HCT116 (cell line): Measurements from ENCODE around the gene NDE1. TPM values are rescaled to one million over a fixed set of nuclear protein-coding genes. Genes with fewer than 3 reads are reported as not detected.
"Not testable (repeated sequence)": the region's sequence is repeated elsewhere in the genome, so short reads cannot be mapped to it uniquely, and the experiment has no call there.

Experiments used
- ATAC-seq: fragments of 200-7000 bp; cut with Tn5 transposase; 2 replicates; pipeline ENCODE4 v1.9.1; 2020; ENCODE audit warnings: mild to moderate bottlenecking, moderate library complexity
- BruUV-seq: library from RNA; stranded (reverse); fragments of 400-500 nt; replicated peaks from 2 replicates; lab custom pipeline; 2021; lab: Mats Ljungman, UMichigan
- CTCF ChIA-PET: fragments of 300-600 bp; sonication (Branson Sonifier 250); formaldehyde crosslinking; loops from one replicate; lab custom pipeline; 2021; ENCODE audit warnings: antibody characterized with exemption; lab: Charles Lee
- POLR2A ChIA-PET: fragments of 300-600, 350-600 bp; sonication (Branson Sonifier 250); formaldehyde crosslinking; loops from one replicate; lab custom pipeline; 2021; ENCODE audit warnings: antibody characterized with exemption; lab: Charles Lee
- RAD21 ChIA-PET, 2 experiments: fragments of 300-600 bp; sonication (Branson Sonifier 250); formaldehyde crosslinking; loops; one replicate each; lab custom pipeline; 2023; ENCODE audit warnings: low total read pairs in 2 of 2; ENCODE audit not compliant: uncharacterized antibody in 2 of 2, unreplicated experiment in 2 of 2, low non-redundant PET in 1 of 2; lab: Charles Lee
- DNase-seq: peaks from one replicate; pipeline ENCODE4 v3.0.0-alpha.2; 2010; ENCODE audit warnings: low read depth, low spot score
- H2AFZ ChIP-seq: fragments of 200-600 bp; shearing (Covaris generic), sonication (generic); 2 replicates; pipeline ENCODE4 v1.6.1; 2017; ENCODE audit warnings: low read depth, mixed run types, mixed read lengths, antibody characterized with exemption, low read length; ENCODE audit not compliant: poor library complexity, severe bottlenecking
- H3K27ac ChIP-seq: 2 replicates; pipeline ENCODE4 v1.5.1; 2012; ENCODE audit warnings: low read depth, low read length
- H3K27me3 ChIP-seq: fragments of 200-600 bp; sonication (generic); 2 replicates; pipeline ENCODE4 v1.6.1; 2016; ENCODE audit warnings: mixed run types, low read length, mixed read lengths; ENCODE audit not compliant: insufficient read depth
- H3K36me3 ChIP-seq, 2 experiments: fragments of 200-500 bp in 1 of 2; fragments of 200-600 bp in 1 of 2; sonication (Bioruptor generic) in 1 of 2; sonication (generic) in 1 of 2; 2 replicates each; pipeline versions ENCODE4 v1.5.1 to v1.6.1; 2014 to 2016; ENCODE audit warnings: low read length in 2 of 2, inconsistent platforms in 1 of 2, mixed read lengths in 1 of 2, mixed run types in 1 of 2; ENCODE audit not compliant: insufficient read depth in 2 of 2, control insufficient read depth in 1 of 2
- H3K4me1 ChIP-seq, 2 experiments: fragments of 200-600 bp in 1 of 2; sonication (generic) in 1 of 2; 2 replicates each; pipeline versions ENCODE4 v1.5.1 to v1.6.1; 2012 to 2017; ENCODE audit warnings: low read length in 2 of 2, inconsistent platforms in 1 of 2, mild to moderate bottlenecking in 1 of 2, mixed read lengths in 1 of 2, mixed run types in 1 of 2, moderate library complexity in 1 of 2; ENCODE audit not compliant: insufficient read depth in 2 of 2, control insufficient read depth in 1 of 2
- H3K4me2 ChIP-seq: fragments of 200-600 bp; sonication (generic); 2 replicates; pipeline ENCODE4 v1.6.1; 2017; ENCODE audit warnings: mixed run types, low read length, mixed read lengths
- H3K4me3 ChIP-seq, 2 experiments: fragments of 200-600 bp in 1 of 2; sonication (generic) in 1 of 2; replicated peaks in 1 of 2; 2 replicates each; pipeline ENCODE4 v1.5.1; 2011 to 2016; ENCODE audit warnings: low read length in 2 of 2, control low read depth in 1 of 2, low read depth in 1 of 2, mild to moderate bottlenecking in 1 of 2, mixed read lengths in 1 of 2, mixed run types in 1 of 2
- H3K79me2 ChIP-seq: fragments of 200-600 bp; sonication (generic); 2 replicates; pipeline ENCODE4 v1.6.1; 2017; ENCODE audit warnings: mild to moderate bottlenecking, mixed run types, low read length, moderate library complexity, mixed read lengths; ENCODE audit not compliant: insufficient read depth
- H3K9ac ChIP-seq: fragments of 200-600 bp; sonication (generic); 2 replicates; pipeline ENCODE4 v1.6.1; 2016; ENCODE audit warnings: low read length, mixed read lengths
- H3K9me2 ChIP-seq: fragments of 200-600 bp; sonication (generic), shearing (Covaris generic); 2 replicates; pipeline ENCODE4 v1.6.1; 2017; ENCODE audit warnings: mixed run types, mild to moderate bottlenecking, moderate library complexity; ENCODE audit not compliant: insufficient read depth
- H3K9me3 ChIP-seq, 2 experiments: fragments of 200-500 bp in 1 of 2; fragments of 200-600 bp in 1 of 2; sonication (Bioruptor generic) in 1 of 2; sonication (generic) in 1 of 2; 2 replicates each; pipeline ENCODE4 v1.6.1; 2014 to 2017; ENCODE audit warnings: low read length in 2 of 2, mixed read lengths in 2 of 2, inconsistent platforms in 1 of 2, low read depth in 1 of 2, mild to moderate bottlenecking in 1 of 2, mixed run types in 1 of 2, moderate library complexity in 1 of 2; ENCODE audit not compliant: control insufficient read depth in 1 of 2, insufficient read depth in 1 of 2
- H4K20me1 ChIP-seq: fragments of 200-600 bp; sonication (generic), shearing (Covaris generic); 2 replicates; pipeline ENCODE4 v1.6.1; 2017; ENCODE audit warnings: mixed run types, mild to moderate bottlenecking, moderate library complexity; ENCODE audit not compliant: insufficient read depth
- EGR1 ChIP-seq: IDR thresholded peaks from 2 replicates; pipeline ENCODE4 v1.6.1; 2012; ENCODE audit warnings: low read depth
- EZH2phosphoT487 ChIP-seq: fragments of 200-600 bp; IDR thresholded peaks from 2 replicates; pipeline ENCODE4 v1.6.1; 2018; ENCODE audit warnings: antibody characterized with exemption, borderline replicate concordance
- FOSL1 ChIP-seq: IDR thresholded peaks from 2 replicates; pipeline ENCODE4 v1.6.1; 2012; ENCODE audit warnings: low read depth
- POLR2A ChIP-seq: IDR thresholded peaks from 2 replicates; pipeline ENCODE4 v1.7.0; 2011; ENCODE audit warnings: borderline replicate concordance; ENCODE audit not compliant: insufficient read depth, insufficient read length; ENCODE audit errors: extremely low read depth
- POLR2AphosphoS5 ChIP-seq: IDR thresholded peaks from 2 replicates; pipeline ENCODE4 v1.6.1; 2011; ENCODE audit warnings: mild to moderate bottlenecking, low read depth, low read length, moderate library complexity
- SIN3A ChIP-seq: IDR thresholded peaks from 2 replicates; pipeline ENCODE4 v1.6.1; 2012; ENCODE audit warnings: low read depth
- SRF ChIP-seq: IDR thresholded peaks from 2 replicates; pipeline ENCODE4 v1.6.1; 2012; ENCODE audit warnings: low read depth
- intact Hi-C: fragments of 100-400 bp; cut with micrococcal nuclease; formaldehyde crosslinking; loops from 2 replicates; pipeline ENCODE4 v1.10.0; 2022
- total RNA-seq: library from RNA; stranded (reverse); gene quantifications from one replicate; pipeline ENCODE4 v1.2.1, GENCODE V29; 2021; ENCODE audit not compliant: unreplicated experiment
- TF ChIP-seq, protein P1 (sequence below): IDR thresholded peaks from 2 replicates; pipeline ENCODE4 v1.6.1; 2011; ENCODE audit warnings: mild to moderate bottlenecking, low read length, moderate library complexity; ENCODE audit not compliant: insufficient replicate concordance; ENCODE audit errors: extremely low read depth
- TF ChIP-seq, protein P2 (sequence below): IDR thresholded peaks from 2 replicates; pipeline ENCODE4 v1.6.1; 2012

Gene NDE1
- total RNA-seq, 1 experiment from 2014 or later, result 103 TPM

DNA sequence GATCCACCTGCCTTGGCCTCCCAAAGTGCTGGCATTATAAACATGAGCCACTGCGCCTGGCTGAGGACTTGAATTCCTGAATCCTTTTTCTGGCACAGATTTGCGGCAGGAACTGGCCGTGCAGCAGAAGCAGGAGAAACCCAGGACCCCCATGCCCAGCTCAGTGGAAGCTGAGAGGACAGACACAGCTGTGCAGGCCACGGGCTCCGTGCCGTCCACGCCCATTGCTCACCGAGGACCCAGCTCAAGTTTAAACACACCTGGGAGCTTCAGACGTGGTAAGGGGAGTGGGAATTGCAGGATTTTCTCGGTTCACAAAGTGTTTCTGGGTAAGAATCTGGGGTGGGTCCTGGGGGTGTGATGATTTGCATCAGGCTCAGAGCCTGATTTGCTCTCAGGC is 41.0 kb downstream of the NDE1 start (continued):
- TF ChIP-seq, protein P1, sequence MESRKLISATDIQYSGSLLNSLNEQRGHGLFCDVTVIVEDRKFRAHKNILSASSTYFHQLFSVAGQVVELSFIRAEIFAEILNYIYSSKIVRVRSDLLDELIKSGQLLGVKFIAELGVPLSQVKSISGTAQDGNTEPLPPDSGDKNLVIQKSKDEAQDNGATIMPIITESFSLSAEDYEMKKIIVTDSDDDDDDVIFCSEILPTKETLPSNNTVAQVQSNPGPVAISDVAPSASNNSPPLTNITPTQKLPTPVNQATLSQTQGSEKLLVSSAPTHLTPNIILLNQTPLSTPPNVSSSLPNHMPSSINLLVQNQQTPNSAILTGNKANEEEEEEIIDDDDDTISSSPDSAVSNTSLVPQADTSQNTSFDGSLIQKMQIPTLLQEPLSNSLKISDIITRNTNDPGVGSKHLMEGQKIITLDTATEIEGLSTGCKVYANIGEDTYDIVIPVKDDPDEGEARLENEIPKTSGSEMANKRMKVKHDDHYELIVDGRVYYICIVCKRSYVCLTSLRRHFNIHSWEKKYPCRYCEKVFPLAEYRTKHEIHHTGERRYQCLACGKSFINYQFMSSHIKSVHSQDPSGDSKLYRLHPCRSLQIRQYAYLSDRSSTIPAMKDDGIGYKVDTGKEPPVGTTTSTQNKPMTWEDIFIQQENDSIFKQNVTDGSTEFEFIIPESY, result no peak
- no peak for TF ChIP-seq POLR2AphosphoS5

DNA sequence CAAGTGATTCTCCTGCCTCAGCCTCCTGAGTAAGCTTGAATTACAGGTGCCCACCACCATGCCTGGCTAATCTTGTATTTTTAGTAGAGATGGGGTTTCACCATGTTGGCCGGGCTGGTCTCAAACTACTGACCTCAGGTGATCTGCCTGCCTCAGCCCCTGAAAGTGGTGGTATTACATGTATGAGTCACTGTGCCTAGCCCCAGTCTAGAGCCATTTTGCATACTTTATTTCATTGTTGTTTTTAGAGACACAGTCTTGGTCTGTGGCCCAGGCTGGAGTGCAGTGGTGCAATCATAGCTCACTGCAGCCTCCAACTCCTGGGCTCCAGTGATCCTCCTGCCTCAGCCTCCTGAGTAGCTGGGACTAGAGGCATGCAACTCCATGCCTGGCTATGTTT is 42.5 kb downstream of the NDE1 start:
- H3K9ac ChIP-seq, H3K9me3 ChIP-seq, H3K4me1 ChIP-seq, DNase-seq, CTCF ChIA-PET, H4K20me1 ChIP-seq, H2AFZ ChIP-seq, intact Hi-C loops, ATAC-seq, H3K27ac ChIP-seq, H3K9me2 ChIP-seq, H3K27me3 ChIP-seq, H3K4me3 ChIP-seq, POLR2A ChIA-PET, H3K79me2 ChIP-seq, BruUV-seq, H3K4me2 ChIP-seq, RAD21 ChIA-PET: not testable (repeated sequence)
- H3K36me3 ChIP-seq, result peaks cover 34 to 58% of the 10 kb centered on the region in 2 experiments

DNA sequence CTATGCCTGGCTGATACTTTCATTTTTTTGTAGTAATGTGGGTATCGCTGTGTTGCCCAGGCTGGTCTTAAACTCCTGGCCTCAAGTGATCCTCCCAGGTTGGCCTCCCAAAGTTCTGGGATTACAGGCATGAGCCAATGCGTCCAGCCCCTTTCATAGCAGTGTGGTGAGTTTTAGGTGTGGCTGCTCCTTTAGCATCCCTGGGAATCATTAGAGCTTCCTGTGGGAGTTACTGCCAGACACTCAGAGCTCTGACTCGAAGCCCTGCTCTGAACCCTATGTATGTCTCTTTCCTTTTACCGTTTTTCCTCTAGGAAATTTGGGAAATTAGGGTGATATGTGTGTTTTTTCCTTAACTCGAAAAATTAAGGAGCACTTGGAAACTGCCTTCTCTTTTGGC is 44.5 kb downstream of the NDE1 start:
- no peaks in the 10 kb centered on the region for H3K9me3 ChIP-seq
- RAD21 ChIA-PET, result no interaction called here
- POLR2A ChIA-PET, result no interaction called here
- H2AFZ ChIP-seq, result no peak overlapping the region
- H3K79me2 ChIP-seq, result no peaks in the 10 kb centered on the region
- no peak for DNase-seq
- BruUV-seq, result no TSS peak
- ATAC-seq, result no peak
- CTCF ChIA-PET, result no interaction called here
- peaks cover 47 to 69% of the 10 kb centered on the region in 2 experiments for H3K36me3 ChIP-seq
- H3K9me2 ChIP-seq, result no peaks in the 10 kb centered on the region
- no peak overlapping the region for H3K4me2 ChIP-seq
- no peaks in the 10 kb centered on the region for H4K20me1 ChIP-seq
- intact Hi-C loops, result no loop called here
- TF ChIP-seq FOSL1 (no peak), POLR2A (no peak), SIN3A (no peak), SRF (no peak), EZH2phosphoT487 (no peak), EGR1 (no peak)
- TF ChIP-seq, protein P2, sequence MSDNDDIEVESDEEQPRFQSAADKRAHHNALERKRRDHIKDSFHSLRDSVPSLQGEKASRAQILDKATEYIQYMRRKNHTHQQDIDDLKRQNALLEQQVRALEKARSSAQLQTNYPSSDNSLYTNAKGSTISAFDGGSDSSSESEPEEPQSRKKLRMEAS, result no peak
- no peaks in the 10 kb centered on the region for H3K27me3 ChIP-seq
- H3K9ac ChIP-seq, result no peak overlapping the region
- no peak overlapping the region for H3K27ac ChIP-seq
- H3K4me3 ChIP-seq, result no peak overlapping the region
- H3K4me1 ChIP-seq, result no peaks in the 10 kb centered on the region
